Gastrocnemius medialis (tissue), 4 donors: ENCODE data around the gene SLCO4A1.

Source experiments
- POLR2A ChIP-seq, 2 donors: fragments of 450-650 bp; IDR thresholded peaks; one replicate each; pipeline ENCODE4 v1.6.1; 2017; ENCODE audit warnings: antibody characterized with exemption in 2 of 2, mild to moderate bottlenecking in 2 of 2, moderate library complexity in 2 of 2
- TF ChIP-seq, protein P1 (sequence below), 5 experiments: fragments of 450-650 bp in 3 of 5; fragments of 200-600 bp in 2 of 5; sonication (generic) in 2 of 5; IDR thresholded peaks in 4 of 5; conservative IDR thresholded peaks in 1 of 5; 1 replicate in 4 of 5; 2 replicates in 1 of 5; pipeline ENCODE4 v1.5.1; 2016 to 2019; ENCODE audit warnings: antibody characterized with exemption in 5 of 5, mild to moderate bottlenecking in 3 of 5, moderate library complexity in 3 of 5

DNA sequence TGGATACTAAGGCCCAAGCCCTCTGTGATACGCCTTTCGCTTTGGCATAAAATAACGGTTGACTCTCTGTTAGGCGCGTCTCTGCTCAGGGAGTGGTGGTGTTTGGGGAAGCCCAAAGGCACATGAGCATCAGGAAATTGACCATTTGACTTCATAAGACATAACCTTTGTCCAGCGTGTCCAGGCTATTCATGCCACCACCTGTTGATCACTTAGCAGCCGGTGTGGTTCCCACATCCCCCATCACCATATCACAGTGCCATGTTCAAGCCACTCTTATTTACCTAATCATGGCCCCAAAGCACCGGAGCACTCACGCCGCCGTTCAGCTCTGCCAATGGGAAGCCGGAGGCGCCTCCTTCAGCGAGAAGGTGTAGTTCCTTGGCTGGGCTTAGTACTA is 27.9 kb downstream of the SLCO4A1 start:
- TF ChIP-seq, protein P1, sequence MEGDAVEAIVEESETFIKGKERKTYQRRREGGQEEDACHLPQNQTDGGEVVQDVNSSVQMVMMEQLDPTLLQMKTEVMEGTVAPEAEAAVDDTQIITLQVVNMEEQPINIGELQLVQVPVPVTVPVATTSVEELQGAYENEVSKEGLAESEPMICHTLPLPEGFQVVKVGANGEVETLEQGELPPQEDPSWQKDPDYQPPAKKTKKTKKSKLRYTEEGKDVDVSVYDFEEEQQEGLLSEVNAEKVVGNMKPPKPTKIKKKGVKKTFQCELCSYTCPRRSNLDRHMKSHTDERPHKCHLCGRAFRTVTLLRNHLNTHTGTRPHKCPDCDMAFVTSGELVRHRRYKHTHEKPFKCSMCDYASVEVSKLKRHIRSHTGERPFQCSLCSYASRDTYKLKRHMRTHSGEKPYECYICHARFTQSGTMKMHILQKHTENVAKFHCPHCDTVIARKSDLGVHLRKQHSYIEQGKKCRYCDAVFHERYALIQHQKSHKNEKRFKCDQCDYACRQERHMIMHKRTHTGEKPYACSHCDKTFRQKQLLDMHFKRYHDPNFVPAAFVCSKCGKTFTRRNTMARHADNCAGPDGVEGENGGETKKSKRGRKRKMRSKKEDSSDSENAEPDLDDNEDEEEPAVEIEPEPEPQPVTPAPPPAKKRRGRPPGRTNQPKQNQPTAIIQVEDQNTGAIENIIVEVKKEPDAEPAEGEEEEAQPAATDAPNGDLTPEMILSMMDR (IDR thresholded peaks at IDR 0.05 in 4 of 5, conservative IDR thresholded peaks at IDR 0.05 in 1 of 5), result no peak
- no peak for TF ChIP-seq POLR2A (IDR thresholded peaks at IDR 0.05)
